Measurements from ENCODE around the gene FOXP1.

The FOXP1 gene

GRCh38 chr3:71482771-71483170 lies 100.8 kb downstream of the FOXP1 start:
- in situ Hi-C loops (cut with HindIII; ENCODE audit: low sequenced_read_pairs) = no loop called here
- TF ChIP-seq CTCF (IDR thresholded peaks at IDR 0.05; ENCODE audit: low read depth, low read length) = no peak
- DNase-seq (ENCODE audit: low read depth, low spot score) = no peak
- H3K4me3 ChIP-seq (ENCODE audit: low read depth, low read length) = no peak overlapping the region

- no peak for TF ChIP-seq CTCF (IDR thresholded peaks at IDR 0.05; ENCODE audit: low read depth, low read length)
- H3K4me3 ChIP-seq (ENCODE audit: low read depth, low read length) = no peak overlapping the region
- in situ Hi-C loops (cut with HindIII; ENCODE audit: low sequenced_read_pairs) = no loop called here
- no peak for DNase-seq (ENCODE audit: low read depth, low spot score)
Measured at GRCh38 chr3:71478568-71478967, 105.0 kb downstream of the FOXP1 start.

GRCh38 chr3:71476950-71477349 lies 106.6 kb downstream of the FOXP1 start:
- TF ChIP-seq CTCF (IDR thresholded peaks at IDR 0.05; ENCODE audit: low read depth, low read length) = no peak
- no peak for DNase-seq (ENCODE audit: low read depth, low spot score)
- in situ Hi-C loops (cut with HindIII; ENCODE audit: low sequenced_read_pairs) = no loop called here
- no peak overlapping the region for H3K4me3 ChIP-seq (ENCODE audit: low read depth, low read length)

GRCh38 chr3:71469138-71469435 lies 114.4 kb downstream of the FOXP1 start:
- no peak overlapping the region for H3K4me3 ChIP-seq (ENCODE audit: low read depth, low read length)
- TF ChIP-seq CTCF (IDR thresholded peaks at IDR 0.05; ENCODE audit: low read depth, low read length) = no peak
- DNase-seq (ENCODE audit: low read depth, low spot score) = peak; percentile 29
- in situ Hi-C loops (cut with HindIII; ENCODE audit: low sequenced_read_pairs) = no loop called here

GRCh38 chr3:71468311-71469137 lies 115.0 kb downstream of the FOXP1 start:
- no peak overlapping the region for H3K4me3 ChIP-seq (ENCODE audit: low read depth, low read length)
- DNase-seq (ENCODE audit: low read depth, low spot score) = no peak
- no peak for TF ChIP-seq CTCF (IDR thresholded peaks at IDR 0.05; ENCODE audit: low read depth, low read length)
- in situ Hi-C loops (cut with HindIII; ENCODE audit: low sequenced_read_pairs) = no loop called here

GRCh38 chr3:71466483-71466882 lies 117.0 kb downstream of the FOXP1 start:
- in situ Hi-C loops (cut with HindIII; ENCODE audit: low sequenced_read_pairs) = no loop called here
- no peak for TF ChIP-seq CTCF (IDR thresholded peaks at IDR 0.05; ENCODE audit: low read depth, low read length)
- no peak overlapping the region for H3K4me3 ChIP-seq (ENCODE audit: low read depth, low read length)
- DNase-seq (ENCODE audit: low read depth, low spot score) = no peak

Measured in astrocyte of the spinal cord (primary cell).